Mesenchymal stem cell (in vitro differentiated cells and primary cell): ENCODE measurements around the gene ACBD6.

Source experiments
- DNase-seq: peaks from one replicate; pipeline ENCODE4 v3.0.0-alpha.2; 2013
- H2AFZ ChIP-seq: one replicate; pipeline ENCODE4 v1.6.1; 2013; ENCODE audit warnings: low read depth, mild to moderate bottlenecking, control low read depth, inconsistent platforms, low read length, moderate library complexity
- H2AK5ac ChIP-seq: 2 replicates; pipeline ENCODE4 v1.6.1; 2013; ENCODE audit warnings: low read length, moderate library complexity, mild to moderate bottlenecking, inconsistent platforms; ENCODE audit not compliant: severe bottlenecking
- H2BK120ac ChIP-seq: one replicate; pipeline ENCODE4 v1.6.1; 2013; ENCODE audit warnings: low read depth, mild to moderate bottlenecking, inconsistent platforms, low read length, moderate library complexity
- H2BK12ac ChIP-seq, 2 experiments: one replicate each; pipeline ENCODE4 v1.6.1; 2013; ENCODE audit warnings: inconsistent platforms in 2 of 2, low read length in 2 of 2, mild to moderate bottlenecking in 2 of 2, moderate library complexity in 2 of 2, control low read depth in 1 of 2
- H2BK15ac ChIP-seq: one replicate; pipeline ENCODE4 v1.6.1; 2013; ENCODE audit warnings: mild to moderate bottlenecking, low read depth, inconsistent platforms; ENCODE audit not compliant: poor library complexity, severe bottlenecking
- H2BK5ac ChIP-seq: 2 replicates; pipeline ENCODE4 v1.6.1; 2013; ENCODE audit warnings: low read depth, mild to moderate bottlenecking, low read length, control low read depth, inconsistent platforms; ENCODE audit not compliant: poor library complexity, severe bottlenecking
- H3K14ac ChIP-seq, 2 experiments: one replicate each; pipeline ENCODE4 v1.6.1; 2013; ENCODE audit warnings: inconsistent platforms in 2 of 2, low read length in 2 of 2, control low read depth in 1 of 2, mild to moderate bottlenecking in 1 of 2, moderate library complexity in 1 of 2
- H3K18ac ChIP-seq, 2 experiments: one replicate each; pipeline ENCODE4 v1.6.1; 2013; ENCODE audit warnings: inconsistent platforms in 2 of 2, low read length in 2 of 2, control low read depth in 1 of 2, low read depth in 1 of 2, mild to moderate bottlenecking in 1 of 2
- H3K23ac ChIP-seq, 2 experiments: one replicate each; pipeline ENCODE4 v1.6.1; 2013; ENCODE audit warnings: inconsistent platforms in 2 of 2, low read length in 2 of 2, mild to moderate bottlenecking in 2 of 2, moderate library complexity in 2 of 2, control low read depth in 1 of 2
- H3K27ac ChIP-seq: 2 replicates; pipeline ENCODE4 v1.5.1; 2013; ENCODE audit warnings: mild to moderate bottlenecking, moderate library complexity, low read length, control low read depth, inconsistent platforms; ENCODE audit not compliant: poor library complexity, severe bottlenecking
- H3K27me3 ChIP-seq, 2 experiments: 2 replicates each; pipeline versions ENCODE4 v1.6.1 to v1.7.0; 2013; ENCODE audit warnings: low read length in 2 of 2, mild to moderate bottlenecking in 2 of 2, moderate library complexity in 2 of 2, control low read depth in 1 of 2, inconsistent platforms in 1 of 2; ENCODE audit not compliant: control insufficient read depth in 1 of 2, insufficient read depth in 1 of 2
- H3K36me3 ChIP-seq, 2 experiments: 2 replicates each; pipeline versions ENCODE4 v1.6.1 to v1.7.0; 2013; ENCODE audit warnings: low read length in 2 of 2, control low read depth in 1 of 2, inconsistent platforms in 1 of 2, low read depth in 1 of 2, mild to moderate bottlenecking in 1 of 2; ENCODE audit not compliant: insufficient read depth in 2 of 2, control insufficient read depth in 1 of 2
- H3K4ac ChIP-seq, 2 experiments: one replicate each; pipeline ENCODE4 v1.6.1; 2013; ENCODE audit warnings: inconsistent platforms in 2 of 2, low read length in 2 of 2, mild to moderate bottlenecking in 2 of 2, moderate library complexity in 2 of 2, control low read depth in 1 of 2, low read depth in 1 of 2
- H3K4me1 ChIP-seq: 2 replicates; pipeline ENCODE4 v1.6.1; 2013; ENCODE audit warnings: low read depth, low read length, control low read depth; ENCODE audit not compliant: control insufficient read depth, insufficient read depth
- H3K4me2 ChIP-seq: 2 replicates; pipeline ENCODE4 v1.6.1; 2013; ENCODE audit warnings: low read length, mild to moderate bottlenecking, inconsistent platforms; ENCODE audit not compliant: poor library complexity, severe bottlenecking
- H3K4me3 ChIP-seq, 2 experiments: 2 replicates each; pipeline versions ENCODE4 v1.5.1 to v1.7.0; 2013; ENCODE audit warnings: low read length in 2 of 2, mild to moderate bottlenecking in 2 of 2, control low read depth in 1 of 2, low read depth in 1 of 2; ENCODE audit not compliant: insufficient read depth in 1 of 2
- H3K79me1 ChIP-seq: replicated peaks from 2 replicates; pipeline ENCODE4 v1.6.1; 2013; ENCODE audit warnings: mild to moderate bottlenecking, control low read depth, low read length, inconsistent platforms; ENCODE audit not compliant: poor library complexity, severe bottlenecking
- H3K9ac ChIP-seq: 2 replicates; pipeline ENCODE4 v1.7.0; 2013; ENCODE audit warnings: mild to moderate bottlenecking, low read length, moderate library complexity
- H3K9me3 ChIP-seq: 2 replicates; pipeline ENCODE4 v1.7.0; 2013; ENCODE audit warnings: mild to moderate bottlenecking, low read length; ENCODE audit not compliant: control insufficient read depth
- H4K8ac ChIP-seq: one replicate; pipeline ENCODE4 v1.6.1; 2013; ENCODE audit warnings: inconsistent platforms, mild to moderate bottlenecking, low read length, moderate library complexity
- H4K91ac ChIP-seq: one replicate; pipeline ENCODE4 v1.6.1; 2013; ENCODE audit warnings: mild to moderate bottlenecking, low read length, inconsistent platforms
- WGBS: methylation state at CpG from one replicate; pipeline ENCODE4 v1.1.7; 2013; ENCODE audit warnings: mixed read lengths; 5-methylcytosine and 5-hydroxymethylcytosine counted together

The ACBD6 gene

GRCh38 chr1:180387413-180387812, 115.0 kb downstream of the ACBD6 start:
- Histone ChIP-seq H3K23ac (no peak overlapping the region), H3K18ac (no peak overlapping the region), H4K8ac (no peak overlapping the region), H3K9me3 (peaks cover 21% of the 10 kb centered on the region), H2BK120ac (no peak overlapping the region), H4K91ac (no peak overlapping the region), H3K27ac (no peak overlapping the region), H3K9ac (no peak overlapping the region), H3K4me2 (no peak overlapping the region), H3K27me3 (no peaks in the 10 kb centered on the region), H2BK12ac (no peak overlapping the region), H2BK15ac (no peak overlapping the region), H3K4me1 (no peaks in the 10 kb centered on the region), H2BK5ac (no peak overlapping the region), H3K4me3 (no peak overlapping the region), H3K4ac (no peak overlapping the region), H2AFZ (no peak overlapping the region), H2AK5ac (no peak overlapping the region), H3K14ac (peak overlapping the region in 1 of 2 experiments; percentile 55), H3K36me3 (peaks cover 0 to 11% of the 10 kb centered on the region in 2 experiments), H3K79me1 (peaks cover 9% of the 10 kb centered on the region)
- no peak for DNase-seq
- 100% methylated on average over 1 of the region's 1 CpG for WGBS

- no peak overlapping the region for H2BK15ac ChIP-seq
- no peak for DNase-seq
- 92% methylated on average over 2 of the region's 4 CpGs for WGBS
Measured at GRCh38 chr1:180386745-180387367, 115.5 kb downstream of the ACBD6 start.

GRCh38 chr1:180385144-180385543, 117.2 kb downstream of the ACBD6 start:
- H3K27ac ChIP-seq: no peak overlapping the region
- no peak overlapping the region for H2BK5ac ChIP-seq
- no peaks in the 10 kb centered on the region for H3K4me1 ChIP-seq
- DNase-seq: no peak
- peaks cover 0 to 6% of the 10 kb centered on the region in 2 experiments for H3K36me3 ChIP-seq
- no peak overlapping the region for H3K23ac ChIP-seq
- no peak overlapping the region for H2AK5ac ChIP-seq
- H3K9ac ChIP-seq: no peak overlapping the region
- no peak overlapping the region for H2BK120ac ChIP-seq
- H3K79me1 ChIP-seq: peaks cover 9% of the 10 kb centered on the region
- H2AFZ ChIP-seq: no peak overlapping the region
- H2BK15ac ChIP-seq: no peak overlapping the region
- H3K4me3 ChIP-seq: peak overlapping the region in 1 of 2 experiments; percentile 11
- no peak overlapping the region for H3K18ac ChIP-seq
- H3K4me2 ChIP-seq: no peak overlapping the region
- no peak overlapping the region for H2BK12ac ChIP-seq
- peaks cover 34% of the 10 kb centered on the region for H3K9me3 ChIP-seq
- H3K14ac ChIP-seq: no peak overlapping the region
- no peak overlapping the region for H4K91ac ChIP-seq
- H3K27me3 ChIP-seq: no peaks in the 10 kb centered on the region
- H3K4ac ChIP-seq: no peak overlapping the region
- H4K8ac ChIP-seq: no peak overlapping the region

More at GRCh38 chr1:180386745-180387367, 115.5 kb downstream of the ACBD6 start:
- Histone ChIP-seq H3K23ac (no peak overlapping the region), H2AK5ac (no peak overlapping the region), H3K14ac (no peak overlapping the region), H3K79me1 (peaks cover 9% of the 10 kb centered on the region), H3K36me3 (peaks cover 0 to 11% of the 10 kb centered on the region in 2 experiments), H3K27ac (no peak overlapping the region), H3K4me1 (no peaks in the 10 kb centered on the region), H2AFZ (no peak overlapping the region), H3K9me3 (peaks cover 21% of the 10 kb centered on the region), H3K4me2 (no peak overlapping the region), H2BK12ac (no peak overlapping the region), H4K91ac (no peak overlapping the region), H3K18ac (no peak overlapping the region), H2BK120ac (no peak overlapping the region), H3K4ac (no peak overlapping the region), H3K27me3 (no peaks in the 10 kb centered on the region), H3K4me3 (no peak overlapping the region), H3K9ac (no peak overlapping the region), H4K8ac (no peak overlapping the region), H2BK5ac (no peak overlapping the region)

GRCh38 chr1:180384286-180385005, 117.9 kb downstream of the ACBD6 start:
- peaks cover 41% of the 10 kb centered on the region for H3K9me3 ChIP-seq
- 98% methylated on average over 1 of the region's 3 CpGs for WGBS

More at GRCh38 chr1:180384286-180385005, 117.9 kb downstream of the ACBD6 start:
- H3K79me1 ChIP-seq: peaks cover 12% of the 10 kb centered on the region
- no peak overlapping the region for H4K91ac ChIP-seq
- no peak overlapping the region for H2BK15ac ChIP-seq
- no peak for DNase-seq
- H2AK5ac ChIP-seq: no peak overlapping the region
- no peak overlapping the region for H2BK120ac ChIP-seq
- no peak overlapping the region for H3K18ac ChIP-seq
- no peak overlapping the region for H2BK12ac ChIP-seq
- H4K8ac ChIP-seq: no peak overlapping the region
- H3K36me3 ChIP-seq: peaks cover 2 to 6% of the 10 kb centered on the region in 2 experiments
- no peak overlapping the region for H2BK5ac ChIP-seq
- no peak overlapping the region for H3K9ac ChIP-seq
- no peak overlapping the region for H3K4me2 ChIP-seq
- H3K27me3 ChIP-seq: no peaks in the 10 kb centered on the region
- no peak overlapping the region for H3K23ac ChIP-seq
- H3K27ac ChIP-seq: no peak overlapping the region
- H2AFZ ChIP-seq: no peak overlapping the region
- H3K4me1 ChIP-seq: no peaks in the 10 kb centered on the region
- H3K14ac ChIP-seq: no peak overlapping the region
- no peak overlapping the region for H3K4me3 ChIP-seq
- H3K4ac ChIP-seq: no peak overlapping the region
